H9 (cell line): ENCODE measurements around the gene CYSLTR1. TPM values are rescaled to one million over a fixed set of nuclear protein-coding genes. Genes with fewer than 3 reads are reported as not detected.
"Not testable (repeated sequence)": the region's sequence is repeated elsewhere in the genome, so short reads cannot be mapped to it uniquely, and the experiment has no call there.

Experiments
- DNase-seq: peaks from one replicate; pipeline ENCODE4 v3.0.0-alpha.2; 2017
- H2AFZ ChIP-seq: one replicate; pipeline ENCODE4 v1.6.1; 2013; ENCODE audit warnings: mild to moderate bottlenecking, low read length, control low read depth, moderate library complexity
- H2AK5ac ChIP-seq: 2 replicates; pipeline ENCODE4 v1.6.1; 2013; ENCODE audit warnings: low read length, control low read depth, mixed read lengths; ENCODE audit not compliant: insufficient read length
- H2BK120ac ChIP-seq: one replicate; pipeline ENCODE4 v1.6.1; 2013; ENCODE audit warnings: low read depth, mild to moderate bottlenecking, low read length, control low read depth, inconsistent platforms; ENCODE audit not compliant: poor library complexity, severe bottlenecking
- H2BK12ac ChIP-seq: 2 replicates; pipeline ENCODE4 v1.6.1; 2013; ENCODE audit warnings: low read length, control low read depth, mixed read lengths, low read depth; ENCODE audit not compliant: insufficient read length
- H2BK15ac ChIP-seq: 2 replicates; pipeline ENCODE4 v1.6.1; 2013; ENCODE audit warnings: low read depth, low read length, control low read depth
- H2BK20ac ChIP-seq: one replicate; pipeline ENCODE4 v1.6.1; 2013; ENCODE audit warnings: low read depth, mild to moderate bottlenecking, low read length, control low read depth, inconsistent platforms; ENCODE audit not compliant: poor library complexity, severe bottlenecking
- H2BK5ac ChIP-seq: 2 replicates; pipeline ENCODE4 v1.6.1; 2013; ENCODE audit warnings: low read length, control low read depth, mixed read lengths; ENCODE audit not compliant: insufficient read length
- H3K14ac ChIP-seq: 2 replicates; pipeline ENCODE4 v1.6.1; 2013; ENCODE audit warnings: low read length, control low read depth; ENCODE audit not compliant: insufficient read depth
- H3K18ac ChIP-seq: 2 replicates; pipeline ENCODE4 v1.6.1; 2013; ENCODE audit warnings: low read depth, mild to moderate bottlenecking, mixed read lengths, low read length, control low read depth; ENCODE audit not compliant: insufficient read length
- H3K23ac ChIP-seq: 2 replicates; pipeline ENCODE4 v1.6.1; 2013; ENCODE audit warnings: low read length, control low read depth, mixed read lengths, low read depth; ENCODE audit not compliant: insufficient read length
- H3K23me2 ChIP-seq: 2 replicates; pipeline ENCODE4 v1.6.1; 2013; ENCODE audit warnings: low read depth, mild to moderate bottlenecking, mixed read lengths, low read length, control low read depth; ENCODE audit not compliant: insufficient read length, poor library complexity, severe bottlenecking
- H3K27ac ChIP-seq: 2 replicates; pipeline ENCODE4 v1.5.1; 2013; ENCODE audit warnings: low read length, control low read depth, mixed read lengths, low read depth; ENCODE audit not compliant: insufficient read length
- H3K27me3 ChIP-seq: 2 replicates; pipeline ENCODE4 v1.6.1; 2013; ENCODE audit warnings: low read length, control low read depth, inconsistent platforms; ENCODE audit not compliant: insufficient read depth
- H3K4ac ChIP-seq: 2 replicates; pipeline ENCODE4 v1.6.1; 2013; ENCODE audit warnings: low read depth, mild to moderate bottlenecking, control low read depth, inconsistent platforms, low read length, moderate library complexity
- H3K4me1 ChIP-seq: 2 replicates; pipeline ENCODE4 v1.6.1; 2013; ENCODE audit warnings: low read length, control low read depth, inconsistent platforms; ENCODE audit not compliant: insufficient read depth
- H3K4me2 ChIP-seq: 2 replicates; pipeline ENCODE4 v1.6.1; 2013; ENCODE audit warnings: low read length, control low read depth, mixed read lengths; ENCODE audit not compliant: insufficient read length, insufficient read depth
- H3K56ac ChIP-seq: 2 replicates; pipeline ENCODE4 v1.6.1; 2013; ENCODE audit warnings: low read depth, mild to moderate bottlenecking, mixed read lengths, low read length, control low read depth; ENCODE audit not compliant: insufficient read length
- H3K79me1 ChIP-seq: 2 replicates; pipeline ENCODE4 v1.6.1; 2013; ENCODE audit warnings: low read depth, mild to moderate bottlenecking, moderate library complexity, low read length, control low read depth, inconsistent platforms; ENCODE audit not compliant: insufficient read depth, poor library complexity, severe bottlenecking
- H3K79me2 ChIP-seq: 2 replicates; pipeline ENCODE4 v1.6.1; 2013; ENCODE audit warnings: low read length, control low read depth, inconsistent platforms; ENCODE audit not compliant: insufficient read depth
- H3K9ac ChIP-seq: 2 replicates; pipeline ENCODE4 v1.6.1; 2013; ENCODE audit warnings: low read length, control low read depth, mixed read lengths; ENCODE audit not compliant: insufficient read length; ENCODE audit errors: extremely low read depth
- H3K9me3 ChIP-seq: one replicate; pipeline ENCODE4 v1.6.1; 2013; ENCODE audit warnings: low read depth, low read length, inconsistent platforms; ENCODE audit not compliant: control insufficient read depth
- H3T11ph ChIP-seq: one replicate; pipeline ENCODE4 v1.6.1; 2013; ENCODE audit warnings: mild to moderate bottlenecking, low read length, control low read depth, inconsistent platforms
- H4K20me1 ChIP-seq: one replicate; pipeline ENCODE4 v1.6.1; 2013; ENCODE audit not compliant: control insufficient read depth, insufficient read length, insufficient read depth
- H4K5ac ChIP-seq: 2 replicates; pipeline ENCODE4 v1.6.1; 2013; ENCODE audit warnings: low read depth, mild to moderate bottlenecking, mixed read lengths, low read length, control low read depth; ENCODE audit not compliant: insufficient read length
- H4K8ac ChIP-seq: replicated peaks from 2 replicates; pipeline ENCODE4 v1.6.1; 2013; ENCODE audit warnings: low read length, control low read depth, mixed read lengths, low read depth; ENCODE audit not compliant: insufficient read length
- H4K91ac ChIP-seq: 2 replicates; pipeline ENCODE4 v1.6.1; 2013; ENCODE audit warnings: low read depth, mild to moderate bottlenecking, moderate library complexity, mixed read lengths, low read length, control low read depth; ENCODE audit not compliant: insufficient read length
- H3K27ac Mint-ChIP-seq, 3 experiments: 2 replicates in 2 of 3; 3 replicates in 1 of 3; pipeline ENCODE4 v1.8.0; 2020 to 2021; ENCODE audit warnings: mixed read lengths in 3 of 3, mild to moderate bottlenecking in 1 of 3, moderate library complexity in 1 of 3
- H3K27me3 Mint-ChIP-seq: 2 replicates; pipeline ENCODE4 v1.8.0; 2021; ENCODE audit warnings: low read depth, mild to moderate bottlenecking, moderate library complexity, mixed read lengths
- H3K36me3 Mint-ChIP-seq, 3 experiments: 2 replicates in 2 of 3; 3 replicates in 1 of 3; pipeline ENCODE4 v1.8.0; 2020 to 2021; ENCODE audit warnings: low read depth in 3 of 3, mixed read lengths in 3 of 3; ENCODE audit not compliant: insufficient read depth in 1 of 3
- H3K4me1 Mint-ChIP-seq, 2 experiments: 2 replicates each; pipeline ENCODE4 v1.8.0; 2020; ENCODE audit warnings: mixed read lengths in 2 of 2
- H3K4me3 Mint-ChIP-seq, 2 experiments: 2 replicates in 1 of 2; 3 replicates in 1 of 2; pipeline ENCODE4 v1.8.0; 2020 to 2021; ENCODE audit warnings: mild to moderate bottlenecking in 2 of 2, mixed read lengths in 2 of 2, moderate library complexity in 1 of 2
- H3K9me3 Mint-ChIP-seq, 2 experiments: 2 replicates in 1 of 2; 3 replicates in 1 of 2; pipeline ENCODE4 v1.8.0; 2020; ENCODE audit warnings: mild to moderate bottlenecking in 2 of 2, mixed read lengths in 2 of 2, moderate library complexity in 1 of 2
- total RNA-seq: library from RNA; stranded (reverse); gene quantifications from 2 replicates; pipeline ENCODE4 v1.2.1, GENCODE V29; 2021
- TF ChIP-seq, protein P1 (sequence below): fragments of 200-600 bp; sonication (generic); conservative IDR thresholded peaks from 3 replicates; pipeline ENCODE4 v1.8.0; 2021; ENCODE audit warnings: antibody characterized with exemption, mild to moderate bottlenecking

Gene CYSLTR1
- total RNA-seq, 1 experiment from 2014 or later: not detected

DNA sequence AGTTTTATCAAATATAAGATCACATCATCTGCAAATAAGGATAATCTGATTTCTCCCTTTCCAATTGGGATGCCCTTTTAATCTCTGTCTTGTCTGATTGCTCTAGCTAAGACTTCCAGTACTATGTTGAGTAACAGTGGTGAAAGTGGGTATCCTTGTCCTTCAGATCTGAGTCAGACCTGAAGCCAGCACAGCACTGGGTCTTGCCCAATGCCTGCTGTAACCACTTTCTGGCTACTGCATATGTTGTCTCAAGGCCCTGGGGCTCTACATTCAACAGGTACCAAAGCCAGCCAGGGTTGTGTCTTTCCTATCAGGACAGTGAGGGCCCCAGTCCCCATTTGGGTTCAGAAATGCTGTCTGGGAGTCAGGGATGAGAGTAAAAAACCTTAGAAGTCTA is 90.3 kb downstream of the CYSLTR1 start:
- Histone ChIP-seq H4K91ac (no peak overlapping the region), H4K20me1 (no peaks in the 10 kb centered on the region), H3K79me2 (no peaks in the 10 kb centered on the region; the same call in 1 of the 2 replicates), H4K5ac (no peak overlapping the region), H3K27me3 (no peaks in the 10 kb centered on the region), H2BK20ac (no peak overlapping the region), H3K9me3 (peaks cover 46% of the 10 kb centered on the region), H3K18ac (no peak overlapping the region), H3K4me1 (no peaks in the 10 kb centered on the region), H3K23me2 (no peaks in the 10 kb centered on the region), H2BK5ac (no peak overlapping the region), H4K8ac (no peak overlapping the region), H3T11ph (no peak overlapping the region), H3K4me2 (no peak overlapping the region), H2AFZ (no peak overlapping the region), H3K9ac (no peak overlapping the region), H2BK120ac (no peak overlapping the region), H3K56ac (no peak overlapping the region), H2BK15ac (no peak overlapping the region), H3K79me1 (no peaks in the 10 kb centered on the region), H2AK5ac (no peak overlapping the region), H2BK12ac (no peak overlapping the region), H3K4ac (no peak overlapping the region), H3K27ac (no peak overlapping the region), H3K14ac (no peak overlapping the region), H3K23ac (no peak overlapping the region)
- no peak overlapping the region for H3K4me3 Mint-ChIP-seq
- H3K27ac Mint-ChIP-seq: no peak overlapping the region
- peaks cover 45 to 48% of the 10 kb centered on the region in 2 experiments for H3K9me3 Mint-ChIP-seq
- H3K4me1 Mint-ChIP-seq: no peaks in the 10 kb centered on the region
- no peak for DNase-seq
- no peaks in the 10 kb centered on the region for H3K27me3 Mint-ChIP-seq
- H3K36me3 Mint-ChIP-seq: peaks cover 0 to 3% (median 3%) of the 10 kb centered on the region in 3 experiments; a peak in 3 of 7 replicates
- TF ChIP-seq, protein P1, sequence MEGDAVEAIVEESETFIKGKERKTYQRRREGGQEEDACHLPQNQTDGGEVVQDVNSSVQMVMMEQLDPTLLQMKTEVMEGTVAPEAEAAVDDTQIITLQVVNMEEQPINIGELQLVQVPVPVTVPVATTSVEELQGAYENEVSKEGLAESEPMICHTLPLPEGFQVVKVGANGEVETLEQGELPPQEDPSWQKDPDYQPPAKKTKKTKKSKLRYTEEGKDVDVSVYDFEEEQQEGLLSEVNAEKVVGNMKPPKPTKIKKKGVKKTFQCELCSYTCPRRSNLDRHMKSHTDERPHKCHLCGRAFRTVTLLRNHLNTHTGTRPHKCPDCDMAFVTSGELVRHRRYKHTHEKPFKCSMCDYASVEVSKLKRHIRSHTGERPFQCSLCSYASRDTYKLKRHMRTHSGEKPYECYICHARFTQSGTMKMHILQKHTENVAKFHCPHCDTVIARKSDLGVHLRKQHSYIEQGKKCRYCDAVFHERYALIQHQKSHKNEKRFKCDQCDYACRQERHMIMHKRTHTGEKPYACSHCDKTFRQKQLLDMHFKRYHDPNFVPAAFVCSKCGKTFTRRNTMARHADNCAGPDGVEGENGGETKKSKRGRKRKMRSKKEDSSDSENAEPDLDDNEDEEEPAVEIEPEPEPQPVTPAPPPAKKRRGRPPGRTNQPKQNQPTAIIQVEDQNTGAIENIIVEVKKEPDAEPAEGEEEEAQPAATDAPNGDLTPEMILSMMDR: no peak

- not testable (repeated sequence) for H3K79me1 ChIP-seq, H3K4me3 Mint-ChIP-seq, H3T11ph ChIP-seq, H4K8ac ChIP-seq, H2BK120ac ChIP-seq, H4K91ac ChIP-seq, H3K4me1 ChIP-seq, H2BK20ac ChIP-seq, H2BK15ac ChIP-seq, H3K9ac ChIP-seq, H3K27me3 Mint-ChIP-seq, H3K56ac ChIP-seq, H3K4ac ChIP-seq, H3K23ac ChIP-seq, H2AFZ ChIP-seq, H3K4me1 Mint-ChIP-seq, H3K14ac ChIP-seq, DNase-seq, H3K4me2 ChIP-seq, H3K27ac ChIP-seq, H3K79me2 ChIP-seq, H3K23me2 ChIP-seq, H3K36me3 Mint-ChIP-seq, H3K27me3 ChIP-seq, H3K27ac Mint-ChIP-seq, H2BK12ac ChIP-seq, H3K18ac ChIP-seq, H3K9me3 ChIP-seq, H2BK5ac ChIP-seq, H2AK5ac ChIP-seq, H4K5ac ChIP-seq, H4K20me1 ChIP-seq
- H3K9me3 Mint-ChIP-seq: peaks cover 77 to 84% of the 10 kb centered on the region in 2 experiments
These were observed 101.4 kb downstream of the CYSLTR1 start for GRCh38 chrX:78226047-78226446.
